ENCODE measurements around the gene EIF2A.
"Not testable (repeated sequence)": the region's sequence is repeated elsewhere in the genome, so short reads cannot be mapped to it uniquely, and the experiment has no call there.

The EIF2A gene

GRCh38 chr3:150546226-150547044, at the start of gene EIF2A, which contains the start of gene SERP1:
Gene EIF2A, plus strand, starts transcription at chr3:150546787. Its CDS starts 16 bp downstream, at chr3:150546803.
Gene SERP1, minus strand, starts transcription at chr3:150546496. Its CDS starts 361 bp downstream, at chr3:150546135.
- Mint-ChIP-seq H3K9me3 (no peaks in the 10 kb centered on the region), H3K27me3 (ENCODE audit: low read depth) (no peaks in the 10 kb centered on the region), H3K27ac (peak within 1 kb of the TSS; percentile 94 to 95 (median 95)), H3K4me3 (peak within 1 kb of the TSS; percentile 87 to 100 (median 88)), H3K36me3 (ENCODE audit: low read depth) (peaks cover 6% of the 10 kb centered on the region), H3K4me1 (peaks cover 41% of the 10 kb centered on the region)
- no peak for TF ChIP-seq CTCF (IDR thresholded peaks at IDR 0.05; ENCODE audit: unreplicated experiment in 3 of 3)

- Mint-ChIP-seq H3K36me3 (ENCODE audit: low read depth) (peaks cover 5% of the 10 kb centered on the region), H3K4me3 (no peak overlapping the region), H3K27ac (no peak overlapping the region), H3K4me1 (peaks cover 5% of the 10 kb centered on the region), H3K27me3 (ENCODE audit: low read depth) (no peaks in the 10 kb centered on the region), H3K9me3 (peaks cover 10% of the 10 kb centered on the region)
- no peak for TF ChIP-seq CTCF (IDR thresholded peaks at IDR 0.05; ENCODE audit: unreplicated experiment in 3 of 3)
These were observed 48.6 kb upstream of the EIF2A start for GRCh38 chr3:150497956-150498355.

- H3K4me1 Mint-ChIP-seq; H3K4me3 Mint-ChIP-seq; H3K36me3 Mint-ChIP-seq (ENCODE audit: low read depth); H3K27me3 Mint-ChIP-seq (ENCODE audit: low read depth); H3K27ac Mint-ChIP-seq: not testable (repeated sequence)
- H3K9me3 Mint-ChIP-seq, result peaks cover 11% of the 10 kb centered on the region
These were observed 45.6 kb upstream of the EIF2A start for GRCh38 chr3:150500960-150501359.

- peaks cover 16% of the 10 kb centered on the region for H3K9me3 Mint-ChIP-seq
- H3K36me3 Mint-ChIP-seq (ENCODE audit: low read depth), result peaks cover 5% of the 10 kb centered on the region
- no peaks in the 10 kb centered on the region for H3K27me3 Mint-ChIP-seq (ENCODE audit: low read depth)
- no peak for TF ChIP-seq CTCF (IDR thresholded peaks at IDR 0.05; ENCODE audit: unreplicated experiment in 3 of 3)
- H3K4me3 Mint-ChIP-seq, result no peak overlapping the region
- H3K27ac Mint-ChIP-seq, result no peak overlapping the region
- H3K4me1 Mint-ChIP-seq, result no peaks in the 10 kb centered on the region
These were observed 43.0 kb upstream of the EIF2A start for GRCh38 chr3:150503402-150504099.

GRCh38 chr3:150504483-150504882, 42.1 kb upstream of the EIF2A start:
- Mint-ChIP-seq H3K4me1 (no peaks in the 10 kb centered on the region), H3K4me3 (no peak overlapping the region), H3K9me3 (peaks cover 12% of the 10 kb centered on the region), H3K36me3 (ENCODE audit: low read depth) (peaks cover 5% of the 10 kb centered on the region), H3K27me3 (ENCODE audit: low read depth) (no peaks in the 10 kb centered on the region), H3K27ac (no peak overlapping the region)
- no peak for TF ChIP-seq CTCF (IDR thresholded peaks at IDR 0.05; ENCODE audit: unreplicated experiment in 3 of 3)

- no peak for TF ChIP-seq CTCF (IDR thresholded peaks at IDR 0.05; ENCODE audit: unreplicated experiment in 3 of 3)
- H3K27me3 Mint-ChIP-seq (ENCODE audit: low read depth), result no peaks in the 10 kb centered on the region
- no peak overlapping the region for H3K4me3 Mint-ChIP-seq
- H3K36me3 Mint-ChIP-seq (ENCODE audit: low read depth), result no peaks in the 10 kb centered on the region
- H3K4me1 Mint-ChIP-seq, result no peaks in the 10 kb centered on the region
- peaks cover 6% of the 10 kb centered on the region for H3K9me3 Mint-ChIP-seq
- no peak overlapping the region for H3K27ac Mint-ChIP-seq
These were observed 38.2 kb upstream of the EIF2A start for GRCh38 chr3:150508401-150508800.
